H9 (cell line): Measurements from ENCODE around the gene ZNF562. TPM values are rescaled to one million over a fixed set of nuclear protein-coding genes. Genes with fewer than 3 reads are reported as not detected.

Source experiments
- DNase-seq: peaks from one replicate; pipeline ENCODE4 v3.0.0-alpha.2; 2017
- H2AFZ ChIP-seq: one replicate; pipeline ENCODE4 v1.6.1; 2013; ENCODE audit warnings: mild to moderate bottlenecking, low read length, control low read depth, moderate library complexity
- H2AK5ac ChIP-seq: 2 replicates; pipeline ENCODE4 v1.6.1; 2013; ENCODE audit warnings: low read length, control low read depth, mixed read lengths; ENCODE audit not compliant: insufficient read length
- H2BK120ac ChIP-seq: one replicate; pipeline ENCODE4 v1.6.1; 2013; ENCODE audit warnings: low read depth, mild to moderate bottlenecking, low read length, control low read depth, inconsistent platforms; ENCODE audit not compliant: poor library complexity, severe bottlenecking
- H2BK12ac ChIP-seq: 2 replicates; pipeline ENCODE4 v1.6.1; 2013; ENCODE audit warnings: low read length, control low read depth, mixed read lengths, low read depth; ENCODE audit not compliant: insufficient read length
- H2BK15ac ChIP-seq: 2 replicates; pipeline ENCODE4 v1.6.1; 2013; ENCODE audit warnings: low read depth, low read length, control low read depth
- H2BK20ac ChIP-seq: one replicate; pipeline ENCODE4 v1.6.1; 2013; ENCODE audit warnings: low read depth, mild to moderate bottlenecking, low read length, control low read depth, inconsistent platforms; ENCODE audit not compliant: poor library complexity, severe bottlenecking
- H2BK5ac ChIP-seq: 2 replicates; pipeline ENCODE4 v1.6.1; 2013; ENCODE audit warnings: low read length, control low read depth, mixed read lengths; ENCODE audit not compliant: insufficient read length
- H3K14ac ChIP-seq: 2 replicates; pipeline ENCODE4 v1.6.1; 2013; ENCODE audit warnings: low read length, control low read depth; ENCODE audit not compliant: insufficient read depth
- H3K18ac ChIP-seq: 2 replicates; pipeline ENCODE4 v1.6.1; 2013; ENCODE audit warnings: low read depth, mild to moderate bottlenecking, mixed read lengths, low read length, control low read depth; ENCODE audit not compliant: insufficient read length
- H3K23ac ChIP-seq: 2 replicates; pipeline ENCODE4 v1.6.1; 2013; ENCODE audit warnings: low read length, control low read depth, mixed read lengths, low read depth; ENCODE audit not compliant: insufficient read length
- H3K23me2 ChIP-seq: 2 replicates; pipeline ENCODE4 v1.6.1; 2013; ENCODE audit warnings: low read depth, mild to moderate bottlenecking, mixed read lengths, low read length, control low read depth; ENCODE audit not compliant: insufficient read length, poor library complexity, severe bottlenecking
- H3K27ac ChIP-seq: 2 replicates; pipeline ENCODE4 v1.5.1; 2013; ENCODE audit warnings: low read length, control low read depth, mixed read lengths, low read depth; ENCODE audit not compliant: insufficient read length
- H3K27me3 ChIP-seq: 2 replicates; pipeline ENCODE4 v1.6.1; 2013; ENCODE audit warnings: low read length, control low read depth, inconsistent platforms; ENCODE audit not compliant: insufficient read depth
- H3K4ac ChIP-seq: 2 replicates; pipeline ENCODE4 v1.6.1; 2013; ENCODE audit warnings: low read depth, mild to moderate bottlenecking, control low read depth, inconsistent platforms, low read length, moderate library complexity
- H3K4me1 ChIP-seq: 2 replicates; pipeline ENCODE4 v1.6.1; 2013; ENCODE audit warnings: low read length, control low read depth, inconsistent platforms; ENCODE audit not compliant: insufficient read depth
- H3K4me2 ChIP-seq: 2 replicates; pipeline ENCODE4 v1.6.1; 2013; ENCODE audit warnings: low read length, control low read depth, mixed read lengths; ENCODE audit not compliant: insufficient read length, insufficient read depth
- H3K56ac ChIP-seq: 2 replicates; pipeline ENCODE4 v1.6.1; 2013; ENCODE audit warnings: low read depth, mild to moderate bottlenecking, mixed read lengths, low read length, control low read depth; ENCODE audit not compliant: insufficient read length
- H3K79me1 ChIP-seq: 2 replicates; pipeline ENCODE4 v1.6.1; 2013; ENCODE audit warnings: low read depth, mild to moderate bottlenecking, moderate library complexity, low read length, control low read depth, inconsistent platforms; ENCODE audit not compliant: insufficient read depth, poor library complexity, severe bottlenecking
- H3K79me2 ChIP-seq: 2 replicates; pipeline ENCODE4 v1.6.1; 2013; ENCODE audit warnings: low read length, control low read depth, inconsistent platforms; ENCODE audit not compliant: insufficient read depth
- H3K9ac ChIP-seq: 2 replicates; pipeline ENCODE4 v1.6.1; 2013; ENCODE audit warnings: low read length, control low read depth, mixed read lengths; ENCODE audit not compliant: insufficient read length; ENCODE audit errors: extremely low read depth
- H3K9me3 ChIP-seq: one replicate; pipeline ENCODE4 v1.6.1; 2013; ENCODE audit warnings: low read depth, low read length, inconsistent platforms; ENCODE audit not compliant: control insufficient read depth
- H3T11ph ChIP-seq: one replicate; pipeline ENCODE4 v1.6.1; 2013; ENCODE audit warnings: mild to moderate bottlenecking, low read length, control low read depth, inconsistent platforms
- H4K20me1 ChIP-seq: one replicate; pipeline ENCODE4 v1.6.1; 2013; ENCODE audit not compliant: control insufficient read depth, insufficient read length, insufficient read depth
- H4K5ac ChIP-seq: 2 replicates; pipeline ENCODE4 v1.6.1; 2013; ENCODE audit warnings: low read depth, mild to moderate bottlenecking, mixed read lengths, low read length, control low read depth; ENCODE audit not compliant: insufficient read length
- H4K8ac ChIP-seq: replicated peaks from 2 replicates; pipeline ENCODE4 v1.6.1; 2013; ENCODE audit warnings: low read length, control low read depth, mixed read lengths, low read depth; ENCODE audit not compliant: insufficient read length
- H4K91ac ChIP-seq: 2 replicates; pipeline ENCODE4 v1.6.1; 2013; ENCODE audit warnings: low read depth, mild to moderate bottlenecking, moderate library complexity, mixed read lengths, low read length, control low read depth; ENCODE audit not compliant: insufficient read length
- H3K27ac Mint-ChIP-seq, 3 experiments: 2 replicates in 2 of 3; 3 replicates in 1 of 3; pipeline ENCODE4 v1.8.0; 2020 to 2021; ENCODE audit warnings: mixed read lengths in 3 of 3, mild to moderate bottlenecking in 1 of 3, moderate library complexity in 1 of 3
- H3K27me3 Mint-ChIP-seq: 2 replicates; pipeline ENCODE4 v1.8.0; 2021; ENCODE audit warnings: low read depth, mild to moderate bottlenecking, moderate library complexity, mixed read lengths
- H3K36me3 Mint-ChIP-seq, 3 experiments: 2 replicates in 2 of 3; 3 replicates in 1 of 3; pipeline ENCODE4 v1.8.0; 2020 to 2021; ENCODE audit warnings: low read depth in 3 of 3, mixed read lengths in 3 of 3; ENCODE audit not compliant: insufficient read depth in 1 of 3
- H3K4me1 Mint-ChIP-seq, 2 experiments: 2 replicates each; pipeline ENCODE4 v1.8.0; 2020; ENCODE audit warnings: mixed read lengths in 2 of 2
- H3K4me3 Mint-ChIP-seq, 2 experiments: 2 replicates in 1 of 2; 3 replicates in 1 of 2; pipeline ENCODE4 v1.8.0; 2020 to 2021; ENCODE audit warnings: mild to moderate bottlenecking in 2 of 2, mixed read lengths in 2 of 2, moderate library complexity in 1 of 2
- H3K9me3 Mint-ChIP-seq, 2 experiments: 2 replicates in 1 of 2; 3 replicates in 1 of 2; pipeline ENCODE4 v1.8.0; 2020; ENCODE audit warnings: mild to moderate bottlenecking in 2 of 2, mixed read lengths in 2 of 2, moderate library complexity in 1 of 2
- CTCF ChIP-seq: fragments of 200-600 bp; sonication (generic); conservative IDR thresholded peaks from 3 replicates; pipeline ENCODE4 v1.8.0; 2021; ENCODE audit warnings: antibody characterized with exemption, mild to moderate bottlenecking
- WGBS: extraction: QIAGEN DNeasy Blood & Tissue Kit; methylation state at CpG from one replicate; pipeline ENCODE4 v1.1.7; 2013; ENCODE audit warnings: missing lambda C conversion rate, low lambda C conversion rate, mixed read lengths; ENCODE audit not compliant: insufficient read length; ENCODE audit errors: extremely low coverage; 5-methylcytosine and 5-hydroxymethylcytosine counted together
- total RNA-seq: library from RNA; stranded (reverse); gene quantifications from 2 replicates; pipeline ENCODE4 v1.2.1, GENCODE V29; 2021

ZNF562 gene
- total RNA-seq, 1 experiment from 2014 or later = 15.7 TPM

DNA sequence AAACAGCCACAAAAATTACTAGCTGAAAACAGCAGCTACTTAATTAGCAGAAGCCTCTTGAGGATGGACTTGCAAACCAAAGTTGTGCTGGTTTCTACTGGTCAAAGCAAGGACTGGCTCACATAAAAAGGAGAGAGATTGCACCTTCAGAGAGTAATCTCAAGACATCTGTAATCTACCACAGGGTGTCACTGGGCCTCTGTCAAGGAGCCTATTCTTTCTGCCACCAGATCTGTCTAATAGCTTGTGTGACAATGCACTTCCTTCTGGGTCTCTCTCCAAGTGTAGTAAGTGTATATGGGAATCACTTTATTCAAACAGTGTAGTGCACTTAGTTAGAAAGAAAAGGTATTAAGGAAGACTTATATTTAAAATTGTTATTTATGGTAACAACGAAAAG lies 29.4 kb downstream of the ZNF562 start:
- no peaks in the 10 kb centered on the region for H3K79me1 ChIP-seq
- H2AFZ ChIP-seq = no peak overlapping the region
- no peak overlapping the region for H3K4me2 ChIP-seq
- H3K56ac ChIP-seq = no peak overlapping the region
- H3K4me1 Mint-ChIP-seq = peaks cover 18 to 21% of the 10 kb centered on the region in 2 experiments
- no peak overlapping the region for H3K18ac ChIP-seq
- H4K5ac ChIP-seq = no peak overlapping the region
- no peaks in the 10 kb centered on the region for H4K20me1 ChIP-seq
- no peak overlapping the region for H3K4me3 Mint-ChIP-seq
- no CpG with 5 or more reads among the region's 1 CpG for WGBS
- peaks cover 19% of the 10 kb centered on the region for H3K9me3 ChIP-seq
- H3K23ac ChIP-seq = no peak overlapping the region
- peaks cover 2% of the 10 kb centered on the region; the same call in 1 of the 2 replicates for H3K4me1 ChIP-seq
- DNase-seq = no peak
- no peak overlapping the region for H2BK20ac ChIP-seq
- H3K4ac ChIP-seq = no peak overlapping the region
- H3T11ph ChIP-seq = no peak overlapping the region
- no peak; the same call in 2 of the 3 replicates for TF ChIP-seq CTCF
- no peak overlapping the region for H2BK15ac ChIP-seq
- peaks cover 2% of the 10 kb centered on the region; the same call in 1 of the 2 replicates for H3K27me3 Mint-ChIP-seq
- H3K23me2 ChIP-seq = no peaks in the 10 kb centered on the region
- no peak overlapping the region for H4K91ac ChIP-seq
- no peak overlapping the region for H3K27ac ChIP-seq
- H3K27me3 ChIP-seq = no peaks in the 10 kb centered on the region
- H2BK12ac ChIP-seq = no peak overlapping the region
- no peak overlapping the region for H4K8ac ChIP-seq
- H3K14ac ChIP-seq = no peak overlapping the region
- peaks cover 27 to 43% (median 28%) of the 10 kb centered on the region in 3 experiments for H3K36me3 Mint-ChIP-seq
- no peak overlapping the region for H3K9ac ChIP-seq
- no peak overlapping the region for H3K27ac Mint-ChIP-seq
- no peak overlapping the region for H2BK120ac ChIP-seq
- H2BK5ac ChIP-seq = no peak overlapping the region
- no peak overlapping the region for H2AK5ac ChIP-seq
- peaks cover 23 to 32% of the 10 kb centered on the region in 2 experiments for H3K9me3 Mint-ChIP-seq
- H3K79me2 ChIP-seq = no peaks in the 10 kb centered on the region
